HG03457 (cell line): ENCODE measurements around the gene SCARB1.

Experiments
- ATAC-seq: cut with Tn5 transposase; IDR thresholded peaks from one replicate; pipeline ENCODE4 v1.9.1; 2021; ENCODE audit warnings: moderate number of reproducible peaks; ENCODE audit not compliant: unreplicated experiment

The SCARB1 gene

DNA sequence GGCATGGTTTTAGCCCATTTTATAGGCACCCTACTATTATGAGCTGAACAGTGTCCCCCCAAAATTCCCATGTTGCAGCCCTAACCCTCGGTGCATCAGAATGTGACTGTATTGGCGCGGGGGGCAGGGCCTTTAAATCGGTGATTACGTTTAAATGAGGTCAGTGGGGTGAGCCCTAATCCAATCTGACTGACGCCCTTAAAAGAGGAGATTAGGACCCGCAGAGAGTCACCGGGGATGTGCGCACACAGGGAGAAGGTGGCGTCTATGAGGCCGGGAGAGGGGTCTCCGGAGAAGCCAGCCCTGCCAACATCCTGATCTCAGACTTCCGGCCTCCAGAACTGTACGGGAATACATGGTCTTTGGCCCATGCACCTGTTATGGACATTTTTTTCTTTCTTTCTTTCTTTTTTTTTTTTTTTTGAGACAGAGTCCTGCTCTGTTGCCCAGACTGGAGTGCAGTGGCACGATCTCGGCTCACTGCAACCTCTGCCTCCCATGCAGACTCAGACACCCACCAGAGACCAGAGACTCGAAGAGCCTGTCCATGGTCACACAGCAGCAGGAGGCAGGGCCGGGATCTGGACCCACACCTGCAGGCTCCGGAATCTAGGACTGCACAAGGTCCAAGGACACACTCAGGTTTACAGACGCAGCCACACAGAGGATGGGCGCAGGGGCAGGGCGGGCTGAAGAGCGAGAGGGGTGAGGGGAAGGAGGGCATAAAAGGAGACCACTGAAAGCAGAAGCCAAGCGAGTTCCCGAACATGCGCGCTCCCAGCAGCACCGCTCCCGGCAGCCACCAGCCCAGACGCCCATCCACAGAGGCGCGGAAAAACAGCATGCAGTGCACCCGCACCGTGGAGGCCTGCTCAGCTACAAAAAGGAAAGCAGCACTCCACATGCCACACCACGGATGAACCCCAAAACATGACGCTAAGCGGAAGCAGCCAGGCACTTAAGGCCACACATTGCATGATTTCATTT lies 19.0 kb downstream of the SCARB1 start:
- ATAC-seq, result no peak

GRCh38 chr12:124842800-124843510 lies 20.7 kb downstream of the SCARB1 start:
- ATAC-seq, result no peak

DNA sequence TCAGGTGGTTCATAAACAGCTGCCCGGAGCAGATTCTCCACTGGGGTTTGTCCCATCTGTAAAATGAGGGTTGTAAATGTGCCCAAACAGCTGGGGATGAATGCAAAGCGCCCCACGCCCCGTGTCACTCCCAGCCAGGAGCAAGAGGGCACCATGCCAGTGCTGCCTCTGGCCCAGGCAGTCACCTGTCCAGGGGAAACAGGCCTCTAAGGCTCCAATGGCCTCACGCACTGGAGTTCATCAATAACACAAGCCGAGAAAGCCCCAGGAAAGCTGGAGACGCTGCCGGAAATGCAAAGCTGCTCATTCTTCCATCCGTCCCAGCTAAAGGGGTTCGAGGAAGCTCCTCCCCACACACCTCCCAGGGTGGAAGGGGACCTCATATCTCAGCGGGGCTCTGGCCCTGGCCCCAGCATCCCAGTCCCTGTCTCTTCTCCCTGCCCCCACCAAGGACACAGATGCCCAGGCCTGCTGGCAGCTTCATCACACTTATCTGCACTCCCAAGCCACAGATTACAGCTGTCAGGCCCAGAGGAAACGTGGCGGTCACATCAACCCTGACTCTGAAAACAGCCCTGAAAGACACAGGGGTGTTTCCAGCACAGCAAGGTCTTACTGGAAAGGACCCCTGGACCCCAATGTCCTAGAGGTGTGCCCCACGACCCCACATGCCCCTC lies 21.5 kb downstream of the SCARB1 start:
- ATAC-seq, result no peak

DNA sequence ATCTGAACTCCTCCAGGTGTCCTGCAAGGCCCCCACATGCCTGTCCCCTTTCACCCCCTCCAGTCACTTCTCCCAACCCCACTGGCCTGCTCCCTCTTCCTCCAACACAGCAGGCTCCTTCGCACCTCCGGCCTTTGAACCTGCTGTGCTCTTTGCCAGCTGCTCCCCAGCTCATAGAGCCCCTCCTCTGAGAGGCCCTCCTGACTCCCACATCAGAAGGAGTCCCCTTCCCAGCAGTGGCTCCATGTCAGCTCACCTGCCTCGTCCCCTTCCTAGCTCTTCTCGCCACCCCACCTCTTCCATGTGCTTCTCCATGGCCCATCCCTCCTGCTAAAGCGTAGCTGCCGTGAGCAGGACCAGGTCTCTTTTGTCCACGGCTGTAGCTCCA lies 22.1 kb downstream of the SCARB1 start:
- no peak for ATAC-seq

GRCh38 chr12:124837958-124838803 lies 25.5 kb downstream of the SCARB1 start:
- no peak for ATAC-seq

DNA sequence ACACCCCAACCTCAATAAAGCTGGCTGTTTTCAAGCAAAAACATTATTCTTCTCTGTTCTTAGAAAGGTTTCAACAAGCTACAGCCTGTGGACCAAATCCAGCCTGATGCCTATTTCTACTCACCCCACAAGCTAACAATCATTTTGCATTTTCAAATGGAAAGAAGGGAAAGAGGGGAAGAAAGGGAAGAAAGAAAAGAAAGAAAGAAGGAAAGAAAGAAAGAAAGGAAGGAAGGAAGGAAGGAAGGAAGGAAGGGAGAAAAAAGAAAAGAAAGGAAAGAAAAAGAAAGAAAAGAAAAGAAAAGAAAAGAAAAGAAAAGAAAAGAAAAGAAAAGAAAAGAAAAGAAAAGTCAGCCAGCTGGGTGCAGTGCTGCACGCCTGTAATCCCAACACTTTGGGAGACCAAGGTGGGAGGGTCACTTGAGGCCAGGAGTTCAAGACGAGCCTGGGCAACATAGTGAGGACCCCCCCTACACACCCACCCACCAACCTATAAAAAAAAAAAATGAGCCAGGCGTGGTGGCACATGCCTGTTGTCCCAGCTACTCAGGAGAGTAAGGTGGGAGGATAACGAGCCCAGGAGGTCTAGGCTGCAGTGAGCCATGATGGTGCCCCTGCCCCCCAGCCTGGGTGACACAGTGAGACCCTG lies 26.3 kb downstream of the SCARB1 start:
- no peak for ATAC-seq

DNA sequence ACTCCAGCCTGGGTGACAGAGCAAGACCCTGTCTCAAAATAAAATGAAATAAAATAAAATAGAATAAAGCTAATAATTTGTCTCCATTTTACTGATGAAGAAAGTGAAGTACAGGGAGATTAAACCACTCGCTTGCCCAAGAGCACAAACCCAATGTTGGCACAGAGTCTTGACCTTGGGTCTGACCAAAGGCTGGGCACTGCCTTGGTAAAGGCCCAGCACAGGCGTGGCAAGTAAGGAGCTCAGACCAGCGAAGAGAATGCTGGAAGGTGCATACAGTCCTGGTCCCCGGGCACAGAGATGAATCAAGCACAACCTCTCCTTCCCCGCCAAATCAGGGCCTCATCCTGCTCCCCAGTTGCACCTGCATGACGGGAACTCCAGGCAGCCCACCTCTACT lies 26.9 kb downstream of the SCARB1 start:
- no peak for ATAC-seq

DNA sequence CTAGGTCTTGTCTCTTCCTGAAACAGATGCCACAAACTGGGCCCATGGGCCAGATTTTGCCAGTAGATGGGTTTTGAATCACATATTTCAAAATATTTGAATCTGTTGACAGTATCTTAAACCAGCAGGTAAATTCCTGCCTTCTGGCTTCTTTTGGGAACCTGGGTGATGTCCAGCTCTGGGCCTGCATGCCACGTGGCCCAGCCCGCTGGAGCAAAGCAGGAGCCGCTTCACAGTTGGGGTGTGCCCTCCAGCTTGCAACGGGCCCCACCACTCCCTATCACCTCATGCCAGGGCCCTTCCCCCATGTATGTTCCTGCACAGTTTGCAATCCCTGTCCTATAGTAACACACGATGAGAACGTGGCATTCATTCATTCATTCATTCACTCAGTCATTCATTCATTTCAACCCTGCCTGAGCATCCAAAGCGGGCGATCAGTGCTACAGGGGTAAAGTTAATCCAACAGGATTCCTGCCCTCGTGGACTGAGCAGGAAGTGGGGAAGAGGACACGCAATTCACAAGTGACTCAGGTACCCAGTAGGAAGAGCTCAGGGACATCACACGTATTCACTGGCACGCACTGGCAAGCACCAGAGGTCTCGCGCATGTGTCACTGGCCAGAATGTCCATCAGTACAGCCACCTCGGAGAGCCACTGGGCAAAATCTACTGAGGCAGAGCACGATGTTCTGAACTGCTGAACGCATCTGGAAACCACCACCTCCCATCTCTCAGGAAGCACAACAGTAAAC lies 27.8 kb downstream of the SCARB1 start:
- ATAC-seq, result no peak

- ATAC-seq, result no peak
Measured at GRCh38 chr12:124834822-124835221, 28.8 kb downstream of the SCARB1 start.

GRCh38 chr12:124833693-124834122 lies 30.0 kb downstream of the SCARB1 start:
- ATAC-seq, result no peak

- no peak for ATAC-seq
Measured at GRCh38 chr12:124832856-124833255, 30.8 kb downstream of the SCARB1 start.

DNA sequence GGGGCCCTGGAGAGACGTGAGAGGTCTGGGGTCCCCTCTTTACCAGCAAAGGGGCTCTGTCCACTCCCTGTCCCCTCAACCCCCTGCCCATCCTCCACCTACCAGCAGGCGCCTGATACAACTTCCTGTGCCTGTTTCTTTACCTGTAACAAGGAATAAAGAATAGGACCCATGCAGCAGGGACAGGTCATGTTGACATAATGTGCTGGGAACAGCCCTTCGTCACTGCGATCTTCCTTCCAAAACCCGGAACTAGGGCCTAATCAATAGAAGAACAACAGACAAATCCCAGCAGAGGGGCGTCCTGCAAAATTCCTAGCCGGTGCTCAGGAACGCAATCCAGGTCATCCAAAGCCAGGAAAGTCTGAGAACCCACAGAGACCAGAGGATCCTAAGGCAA lies 32.1 kb downstream of the SCARB1 start:
- ATAC-seq, result no peak

DNA sequence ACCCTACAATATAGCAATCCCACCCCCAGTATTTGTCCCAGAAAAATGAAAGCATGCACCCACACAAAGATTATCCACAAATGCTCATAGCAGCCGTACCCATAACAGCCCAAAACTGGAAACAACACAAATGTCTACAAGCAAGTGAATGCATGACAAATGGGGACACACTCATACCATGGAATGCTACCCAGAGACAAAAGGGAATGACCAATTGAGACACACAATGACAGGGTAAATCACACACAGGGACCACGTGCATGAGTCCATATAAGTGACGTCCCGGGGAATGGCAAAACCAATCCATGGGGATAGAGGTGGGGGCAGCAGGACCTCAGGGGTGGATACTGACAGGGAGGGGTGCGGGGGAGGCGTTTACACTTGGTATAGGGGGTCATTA lies 33.4 kb downstream of the SCARB1 start:
- ATAC-seq, result no peak

GRCh38 chr12:124829708-124830304 lies 33.9 kb downstream of the SCARB1 start:
- ATAC-seq, result no peak

- no peak for ATAC-seq
Measured at GRCh38 chr12:124829008-124829707, 34.5 kb downstream of the SCARB1 start.

- ATAC-seq, result no peak
Measured at GRCh38 chr12:124828264-124829007, 35.2 kb downstream of the SCARB1 start.

DNA sequence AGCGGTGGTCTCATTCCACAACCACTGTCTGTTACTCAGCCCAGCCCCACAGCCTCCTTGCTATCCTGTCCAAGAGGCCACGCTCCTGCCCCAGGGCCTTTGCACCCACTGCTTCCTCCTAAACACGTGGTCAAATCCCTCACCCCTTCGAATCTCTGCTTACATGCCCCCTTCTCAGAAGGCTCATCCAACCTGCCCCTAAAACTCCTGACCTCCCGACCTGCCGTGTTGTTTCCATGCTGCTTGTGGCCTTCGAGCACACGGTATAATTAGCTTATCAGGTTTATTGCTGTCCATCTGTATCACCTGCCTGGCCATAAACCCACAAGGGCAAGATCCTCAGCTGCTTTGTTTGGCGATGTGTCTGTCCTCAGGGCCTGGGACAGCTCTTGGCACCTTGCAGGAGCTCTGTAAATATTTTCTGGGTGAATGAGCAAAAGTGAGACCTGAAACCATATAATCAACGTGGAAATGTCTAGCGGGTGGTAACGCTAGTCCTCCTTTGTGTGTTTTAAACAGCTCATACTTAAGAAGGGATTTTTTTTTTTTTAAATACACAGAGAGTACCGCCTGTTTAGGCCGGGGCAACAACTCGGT lies 36.0 kb downstream of the SCARB1 start:
- ATAC-seq, result no peak
